Karpas-422 (cell line): Measurements from ENCODE around the gene SSTR3. TPM values are rescaled to one million over a fixed set of nuclear protein-coding genes. Genes with fewer than 3 reads are reported as not detected.

ENCODE experiments used
- DNase-seq: peaks from one replicate; pipeline ENCODE4 v3.0.0-alpha.2; 2015
- H2AFZ ChIP-seq: fragments of 200-600 bp; sonication (generic); 2 replicates; pipeline ENCODE4 v1.6.1; 2014; ENCODE audit warnings: antibody characterized with exemption, low read length, mixed read lengths
- H3K27ac ChIP-seq: fragments of 200-600 bp; sonication (generic); 2 replicates; pipeline ENCODE4 v1.5.1; 2014; ENCODE audit warnings: mild to moderate bottlenecking, low read length, moderate library complexity
- H3K27me3 ChIP-seq: fragments of 200-600 bp; sonication (generic); 2 replicates; pipeline ENCODE4 v1.6.1; 2014; ENCODE audit warnings: low read length, mixed read lengths
- H3K36me3 ChIP-seq: fragments of 200-600 bp; sonication (generic); 2 replicates; pipeline ENCODE4 v1.6.1; 2014; ENCODE audit warnings: low read length, mixed read lengths; ENCODE audit not compliant: insufficient read depth
- H3K4me1 ChIP-seq: fragments of 200-600 bp; sonication (generic); 2 replicates; pipeline ENCODE4 v1.6.1; 2014; ENCODE audit warnings: mild to moderate bottlenecking, low read length, mixed read lengths
- H3K4me2 ChIP-seq: fragments of 200-600 bp; sonication (generic); 2 replicates; pipeline ENCODE4 v1.6.1; 2014; ENCODE audit warnings: low read length, low read depth, mild to moderate bottlenecking; ENCODE audit not compliant: poor library complexity, severe bottlenecking
- H3K4me3 ChIP-seq: fragments of 200-600 bp; sonication (generic); 2 replicates; pipeline ENCODE4 v1.5.1; 2014; ENCODE audit warnings: mild to moderate bottlenecking, antibody characterized with exemption, low read length, mixed read lengths
- H3K79me2 ChIP-seq: fragments of 200-600 bp; sonication (generic); 2 replicates; pipeline ENCODE4 v1.6.1; 2014; ENCODE audit warnings: mild to moderate bottlenecking, low read length, mixed read lengths
- H3K9ac ChIP-seq: fragments of 200-600 bp; sonication (generic); 2 replicates; pipeline ENCODE4 v1.6.0; 2014; ENCODE audit warnings: low read length
- H3K9me2 ChIP-seq: fragments of 200-600 bp; sonication (generic), shearing (Covaris generic); replicated peaks from 2 replicates; pipeline ENCODE4 v1.6.0; 2014; ENCODE audit warnings: mild to moderate bottlenecking, low read length, moderate library complexity; ENCODE audit not compliant: insufficient read depth
- H3K9me3 ChIP-seq: fragments of 300-700, 200-600 bp; sonication (generic); 2 replicates; pipeline ENCODE4 v1.6.1; 2014; ENCODE audit warnings: low read length, mixed read lengths
- H4K20me1 ChIP-seq: fragments of 200-600 bp; sonication (generic); 2 replicates; pipeline ENCODE4 v1.6.1; 2014; ENCODE audit warnings: mild to moderate bottlenecking, antibody characterized with exemption, low read length, low read depth; ENCODE audit not compliant: insufficient read depth
- total RNA-seq: library from RNA; depleted of rRNA; stranded (reverse); fragments of >200 nt; shearing (Covaris generic); gene quantifications from 2 replicates; pipeline ENCODE4 v1.2.3, GENCODE V29; 2014; ENCODE audit warnings: low replicate concordance

Gene SSTR3
- total RNA-seq, 1 experiment from 2014 or later: not detected

DNA sequence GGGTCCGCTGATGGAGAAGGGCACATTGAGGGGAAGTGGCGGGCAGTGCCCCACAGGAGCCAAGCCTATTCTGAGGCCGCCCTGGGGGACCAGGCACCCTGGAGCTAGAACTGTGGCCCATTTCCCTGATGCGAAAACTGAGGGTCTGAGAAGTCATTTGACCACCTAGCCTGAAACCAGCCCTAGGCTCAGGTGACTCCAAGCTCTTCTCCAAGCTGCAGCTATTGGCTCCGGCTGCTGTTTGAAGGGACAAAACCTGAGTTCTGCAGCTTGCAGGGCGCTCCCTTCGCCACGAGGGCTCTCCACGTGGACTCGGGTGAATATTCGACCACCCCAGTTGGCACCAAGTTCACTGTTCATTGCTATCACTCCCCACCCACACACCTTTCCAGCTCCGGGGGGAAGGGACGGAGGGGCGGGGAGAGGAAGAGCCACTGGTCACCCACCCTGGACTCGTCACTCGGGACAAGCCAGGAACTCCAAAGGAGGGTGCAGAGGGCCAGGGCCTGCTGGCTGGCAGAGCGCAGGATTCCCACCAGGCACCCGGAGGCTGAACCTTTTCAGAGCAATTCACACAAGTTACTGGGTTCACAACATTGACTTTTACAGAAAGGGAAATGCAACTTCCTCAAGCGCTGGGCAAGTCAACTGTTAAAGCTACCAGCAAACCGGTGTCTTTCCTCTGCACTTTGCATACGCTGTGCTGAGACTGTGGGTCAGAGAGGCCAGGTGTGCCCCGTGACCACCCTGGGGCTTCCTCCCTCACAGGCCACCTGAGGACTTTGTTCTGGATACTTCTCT lies 32.8 kb upstream of the SSTR3 start:
- H2AFZ ChIP-seq: no peak overlapping the region
- H3K9ac ChIP-seq: peak overlapping the region; percentile 95
- H3K36me3 ChIP-seq: peaks cover 17% of the 10 kb centered on the region
- no peaks in the 10 kb centered on the region for H3K9me2 ChIP-seq
- DNase-seq: peak; percentile 94
- H3K9me3 ChIP-seq: no peaks in the 10 kb centered on the region
- H3K4me3 ChIP-seq: peak overlapping the region; percentile 95
- no peaks in the 10 kb centered on the region for H3K27me3 ChIP-seq
- H4K20me1 ChIP-seq: no peaks in the 10 kb centered on the region; the same call in 1 of the 2 replicates
- H3K4me1 ChIP-seq: peaks cover 93% of the 10 kb centered on the region
- H3K27ac ChIP-seq: peak overlapping the region; percentile 97
- H3K4me2 ChIP-seq: peak overlapping the region; percentile 91
- H3K79me2 ChIP-seq: peaks cover 18% of the 10 kb centered on the region; the same call in 1 of the 2 replicates

DNA sequence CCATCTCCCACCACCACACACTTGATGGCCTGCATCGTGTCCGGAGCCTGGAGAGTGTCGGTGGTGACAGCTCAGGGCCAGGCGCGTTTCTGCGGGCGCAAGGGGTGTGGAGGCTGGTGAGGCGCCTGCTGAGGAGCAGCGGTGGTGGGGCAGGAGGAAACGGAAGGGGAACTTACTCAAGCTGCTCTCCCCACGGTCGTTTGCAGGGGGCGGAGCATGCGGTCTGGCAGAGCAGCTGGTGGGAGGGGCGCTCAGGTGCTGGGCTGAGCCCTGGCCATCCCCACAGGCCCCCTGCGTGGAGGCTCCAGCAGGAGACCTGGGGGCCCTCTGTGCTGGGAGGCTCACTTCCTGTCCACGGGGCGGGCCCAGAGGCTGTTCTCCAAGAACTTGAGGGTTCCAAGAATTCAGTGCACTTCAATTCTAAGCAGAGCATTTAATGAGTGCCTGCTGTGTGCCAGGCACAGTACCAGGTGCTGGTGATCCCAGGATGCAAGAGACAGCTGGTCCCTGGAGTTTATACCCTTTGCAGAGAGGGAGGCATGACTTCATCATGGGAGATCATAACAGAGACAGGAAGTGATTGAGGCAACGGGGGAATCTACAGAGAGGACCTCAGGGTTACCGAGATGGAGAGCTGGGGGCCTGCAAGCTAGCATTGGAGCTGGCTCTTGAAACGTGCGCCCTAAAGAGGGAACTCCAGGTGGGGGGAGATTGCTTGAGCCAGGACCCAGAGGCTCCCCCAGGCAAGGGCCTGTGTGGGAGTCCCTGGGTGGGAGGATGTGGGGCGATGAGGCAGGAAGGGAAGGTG lies 32.0 kb upstream of the SSTR3 start, which contains the start of gene RAC2:
RAC2 (minus strand) TSS at position 156 of the 808 bp plus-strand sequence; CDS start at position 35, 121 bp downstream.
- Histone ChIP-seq H3K4me1 (peaks cover 95% of the 10 kb centered on the region), H3K4me3 (peak within 1 kb of the TSS; percentile 95), H4K20me1 (peaks cover 7% of the 10 kb centered on the region), H3K27me3 (no peaks in the 10 kb centered on the region), H3K79me2 (peaks cover 18% of the 10 kb centered on the region; the same call in 1 of the 2 replicates), H3K36me3 (peaks cover 24% of the 10 kb centered on the region), H3K9me3 (no peaks in the 10 kb centered on the region), H3K27ac (peak within 1 kb of the TSS; percentile 97), H2AFZ (no peak within 1 kb of the TSS), H3K9me2 (no peaks in the 10 kb centered on the region), H3K9ac (peak within 1 kb of the TSS; percentile 95), H3K4me2 (peak within 1 kb of the TSS; percentile 91)
- DNase-seq: peak; percentile 98

DNA sequence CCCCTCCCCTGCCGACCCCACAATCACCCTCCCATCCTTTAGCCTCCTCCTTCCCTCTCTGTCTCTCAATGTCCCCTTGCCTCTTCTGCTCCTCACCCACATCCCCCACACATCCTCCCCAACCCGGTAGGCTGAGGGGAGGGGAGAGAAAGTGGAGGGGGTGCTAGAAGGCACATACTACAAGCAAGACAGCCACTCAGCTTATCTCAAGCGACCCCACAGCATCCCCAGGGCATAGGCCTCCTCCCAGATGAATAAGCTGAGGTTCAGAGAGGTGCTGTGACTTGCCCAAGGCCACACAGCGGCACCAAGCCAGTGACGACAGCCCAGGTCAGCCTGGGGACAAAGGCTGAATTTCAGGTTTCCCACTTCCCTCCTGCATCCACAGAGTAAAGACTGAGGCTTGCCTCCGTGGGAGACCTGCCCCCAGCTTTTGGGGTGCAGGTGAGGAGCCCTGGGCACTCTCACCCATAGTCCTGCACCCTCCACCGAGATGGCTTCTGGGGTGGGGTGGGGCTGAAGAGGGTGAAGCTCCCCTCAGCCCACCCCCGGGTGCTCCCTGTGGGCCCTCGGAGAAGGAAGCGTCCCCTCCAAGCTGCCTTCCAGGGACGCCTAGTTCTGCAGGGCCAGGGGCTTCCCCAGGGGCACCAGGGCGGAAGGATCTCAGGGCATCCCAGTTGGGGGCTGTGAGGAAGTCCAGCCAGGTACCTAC lies 31.3 kb upstream of the SSTR3 start:
- Histone ChIP-seq H2AFZ (no peak overlapping the region), H3K27ac (peak overlapping the region; percentile 97), H4K20me1 (peaks cover 15% of the 10 kb centered on the region), H3K9me3 (no peaks in the 10 kb centered on the region), H3K4me2 (peak overlapping the region; percentile 91), H3K4me3 (peak overlapping the region; percentile 95), H3K36me3 (peaks cover 30% of the 10 kb centered on the region), H3K9me2 (no peaks in the 10 kb centered on the region), H3K4me1 (peaks cover 96% of the 10 kb centered on the region), H3K27me3 (no peaks in the 10 kb centered on the region), H3K79me2 (peaks cover 18% of the 10 kb centered on the region; the same call in 1 of the 2 replicates), H3K9ac (peak overlapping the region; percentile 95)
- DNase-seq: peak; percentile 75

DNA sequence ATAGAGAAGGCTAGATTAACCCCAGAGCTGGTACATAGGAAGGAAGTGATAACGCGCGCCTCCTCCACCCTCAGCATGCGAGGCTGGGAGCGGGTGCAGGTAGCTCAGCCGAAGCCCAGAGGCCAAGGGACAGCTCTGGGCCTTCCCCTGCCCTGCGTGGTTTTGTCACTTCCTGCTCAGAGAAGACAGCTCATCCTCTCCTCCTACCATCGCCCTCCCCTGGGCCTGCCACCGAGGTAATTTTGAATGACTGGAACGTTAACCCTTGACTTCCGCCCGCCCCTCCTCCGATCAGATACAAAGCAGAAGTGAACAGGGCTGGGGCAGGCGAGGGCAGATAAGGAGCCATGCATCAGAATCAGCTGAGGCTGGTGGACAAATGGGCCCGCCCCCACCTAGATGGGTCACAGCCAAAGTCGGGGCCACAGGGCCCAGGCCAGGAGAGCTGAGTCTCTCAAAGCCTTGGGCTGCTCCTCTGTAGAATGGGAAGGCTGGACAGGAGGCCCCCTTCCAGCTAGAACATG lies 30.2 kb upstream of the SSTR3 start:
- H3K79me2 ChIP-seq: peaks cover 17% of the 10 kb centered on the region; the same call in 1 of the 2 replicates
- peaks cover 96% of the 10 kb centered on the region for H3K4me1 ChIP-seq
- no peaks in the 10 kb centered on the region for H3K27me3 ChIP-seq
- peak overlapping the region; percentile 95 for H3K9ac ChIP-seq
- peaks cover 20% of the 10 kb centered on the region for H4K20me1 ChIP-seq
- H3K9me3 ChIP-seq: no peaks in the 10 kb centered on the region
- H3K36me3 ChIP-seq: peaks cover 33% of the 10 kb centered on the region
- no peak overlapping the region for H2AFZ ChIP-seq
- DNase-seq: peak; percentile 96
- peak overlapping the region; percentile 91 for H3K4me2 ChIP-seq
- H3K9me2 ChIP-seq: no peaks in the 10 kb centered on the region
- peak overlapping the region; percentile 95 for H3K4me3 ChIP-seq
- H3K27ac ChIP-seq: peak overlapping the region; percentile 97

DNA sequence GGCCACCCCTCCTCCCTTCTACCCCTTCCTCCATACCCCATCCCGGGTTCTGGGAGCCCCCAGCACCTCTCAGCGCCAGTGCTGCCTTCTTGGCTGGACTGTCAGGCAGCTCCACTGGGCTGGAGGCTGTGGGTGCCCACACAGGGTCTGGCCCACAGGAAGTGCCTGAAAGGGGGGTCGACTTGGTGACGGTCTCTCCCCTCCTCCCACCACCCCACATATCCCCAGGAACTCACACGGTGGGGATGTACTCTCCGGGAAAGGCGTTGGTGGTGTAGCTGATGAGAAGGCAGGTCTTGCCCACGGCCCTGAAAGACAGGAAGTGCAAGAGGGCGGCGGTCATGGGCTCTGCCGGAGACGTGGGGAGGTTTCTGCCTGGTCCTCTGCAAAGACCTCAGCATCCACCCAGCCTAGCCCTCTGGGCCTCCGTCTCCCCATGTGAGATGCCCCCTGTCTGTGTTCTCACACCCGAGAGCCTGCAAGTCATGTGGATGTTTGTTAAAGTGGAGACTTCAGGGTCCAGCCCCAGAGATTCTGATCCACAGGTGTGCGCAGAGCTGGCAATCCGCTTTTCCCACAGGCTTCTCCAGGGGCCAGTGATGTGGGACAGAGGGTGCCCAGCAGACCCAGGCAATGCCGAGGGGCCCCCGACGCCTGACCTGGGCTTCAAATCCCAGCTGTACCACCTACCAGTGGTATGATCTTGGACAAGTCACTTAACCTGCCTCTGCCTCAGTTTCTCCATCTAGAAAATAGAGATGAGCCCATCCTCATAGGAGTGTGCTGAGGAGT lies 29.3 kb upstream of the SSTR3 start:
- Histone ChIP-seq H3K36me3 (peaks cover 37% of the 10 kb centered on the region), H3K27ac (peak overlapping the region; percentile 97), H3K9me3 (no peaks in the 10 kb centered on the region), H2AFZ (no peak overlapping the region), H3K79me2 (peaks cover 14% of the 10 kb centered on the region; the same call in 1 of the 2 replicates), H4K20me1 (peaks cover 23% of the 10 kb centered on the region), H3K4me1 (peaks cover 97% of the 10 kb centered on the region), H3K27me3 (no peaks in the 10 kb centered on the region), H3K4me2 (peak overlapping the region; percentile 91), H3K9ac (peak overlapping the region; percentile 95), H3K9me2 (no peaks in the 10 kb centered on the region), H3K4me3 (peak overlapping the region; percentile 95)
- DNase-seq: peak; percentile 63

DNA sequence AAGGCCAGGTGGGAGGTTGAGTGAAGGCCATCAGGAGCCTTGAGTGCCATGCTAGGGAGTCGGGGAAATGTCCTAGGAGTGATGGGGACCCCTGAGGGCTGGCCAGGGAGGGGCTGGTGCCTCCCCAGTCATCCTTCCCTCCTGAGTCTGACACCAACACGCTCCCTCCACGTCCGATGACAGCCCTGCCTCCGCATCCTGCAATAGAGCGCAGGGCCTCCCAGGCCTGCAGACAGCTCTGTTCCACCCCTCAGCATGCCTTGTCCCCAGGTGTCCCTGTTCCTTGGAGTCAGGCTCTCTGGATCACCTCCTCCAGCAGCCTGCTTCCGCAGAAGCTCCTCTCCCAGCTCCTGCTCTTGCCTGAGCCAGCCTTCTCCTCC lies 28.7 kb upstream of the SSTR3 start:
- H3K9me2 ChIP-seq: no peaks in the 10 kb centered on the region
- peak overlapping the region; percentile 97 for H3K27ac ChIP-seq
- peaks cover 40% of the 10 kb centered on the region for H3K36me3 ChIP-seq
- peaks cover 14% of the 10 kb centered on the region; the same call in 1 of the 2 replicates for H3K79me2 ChIP-seq
- H3K4me1 ChIP-seq: peaks cover 98% of the 10 kb centered on the region
- peak overlapping the region; percentile 95; the same call in 1 of the 2 replicates for H3K4me3 ChIP-seq
- H3K27me3 ChIP-seq: no peaks in the 10 kb centered on the region
- H3K9me3 ChIP-seq: no peaks in the 10 kb centered on the region
- peak overlapping the region; percentile 95 for H3K9ac ChIP-seq
- DNase-seq: no peak
- H4K20me1 ChIP-seq: peaks cover 28% of the 10 kb centered on the region
- no peak overlapping the region for H2AFZ ChIP-seq
- H3K4me2 ChIP-seq: peak overlapping the region; percentile 91
